HG03196 (cell line): ENCODE data around the gene NUDCD3.

ENCODE experiments used
- ATAC-seq: cut with Tn5 transposase; IDR thresholded peaks from one replicate; pipeline ENCODE4 v1.9.1; 2021; ENCODE audit not compliant: unreplicated experiment

NUDCD3 gene

DNA sequence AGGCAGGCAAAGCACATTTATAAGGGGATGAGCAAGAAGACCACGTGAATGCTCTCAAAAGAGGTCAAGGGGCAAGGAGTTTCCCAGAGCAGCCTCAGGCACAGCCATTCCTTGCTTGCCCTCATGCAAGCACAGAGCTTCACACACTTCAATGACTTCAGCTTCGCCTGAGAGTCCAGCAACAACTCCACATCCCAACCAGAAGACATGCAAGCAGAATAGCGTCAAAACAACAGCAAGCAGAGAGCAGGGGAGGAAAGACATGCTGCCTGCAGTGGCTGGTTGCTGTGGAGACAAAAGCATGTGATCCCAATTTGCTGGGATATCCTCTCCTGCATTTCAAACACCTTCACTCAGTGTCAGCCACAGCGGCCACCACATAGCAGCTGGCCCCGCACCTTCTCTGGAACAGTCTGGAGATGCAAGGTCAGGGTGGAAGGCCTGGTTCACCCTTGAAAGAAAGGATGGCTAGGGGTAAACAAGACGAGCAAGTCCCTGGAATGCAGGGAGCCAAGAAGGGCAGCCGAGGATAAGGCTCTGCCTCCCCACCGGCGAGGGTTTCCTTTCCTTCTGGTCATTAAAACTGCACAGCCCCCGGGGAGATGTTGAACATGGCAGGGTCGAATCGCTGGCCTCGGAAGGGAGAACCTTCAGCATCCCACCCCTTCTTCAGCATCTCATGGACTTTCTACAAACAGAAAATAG, 104.9 kb downstream of the NUDCD3 start:
- no peak for ATAC-seq

DNA sequence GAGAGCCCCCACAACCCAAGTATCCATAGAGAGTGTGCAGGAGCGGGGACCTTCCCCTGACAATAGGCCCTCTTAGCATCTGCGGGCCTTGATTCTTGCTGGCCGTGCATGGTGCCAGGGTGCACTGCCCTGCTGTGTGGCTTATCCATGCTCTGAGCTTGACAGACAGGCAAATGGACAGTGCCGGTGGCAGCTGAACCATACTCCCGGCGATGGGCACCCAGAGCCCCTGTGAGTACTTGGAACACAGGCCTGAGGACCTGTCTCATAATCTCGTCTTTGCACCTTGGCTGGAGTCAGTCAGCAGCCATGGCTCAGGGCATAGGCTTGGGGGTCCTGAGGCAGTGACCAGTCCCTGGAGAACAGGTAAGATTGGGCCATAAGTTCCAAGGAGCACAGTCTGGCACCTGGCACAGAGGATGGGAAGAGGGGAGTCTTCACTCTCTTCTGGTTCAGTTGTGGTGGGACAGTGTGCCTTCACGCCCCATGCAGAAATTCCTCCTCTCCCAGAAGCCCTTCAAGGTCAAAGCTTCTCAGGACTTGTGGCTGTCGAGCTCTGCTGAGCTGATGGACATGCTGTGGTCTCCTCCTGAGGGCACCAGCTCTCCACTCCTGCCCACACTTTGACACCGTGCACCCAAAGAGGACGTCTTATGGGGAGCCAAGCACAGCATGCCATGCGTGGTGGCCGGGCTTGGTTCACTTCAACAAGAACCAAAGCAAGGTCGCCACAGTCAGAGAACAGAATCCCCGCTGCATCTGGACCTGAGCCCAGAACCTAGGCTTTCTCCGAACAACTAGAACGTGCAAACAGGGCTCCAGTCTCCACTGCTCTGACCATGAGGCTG, 105.6 kb downstream of the NUDCD3 start:
- ATAC-seq, result no peak

DNA sequence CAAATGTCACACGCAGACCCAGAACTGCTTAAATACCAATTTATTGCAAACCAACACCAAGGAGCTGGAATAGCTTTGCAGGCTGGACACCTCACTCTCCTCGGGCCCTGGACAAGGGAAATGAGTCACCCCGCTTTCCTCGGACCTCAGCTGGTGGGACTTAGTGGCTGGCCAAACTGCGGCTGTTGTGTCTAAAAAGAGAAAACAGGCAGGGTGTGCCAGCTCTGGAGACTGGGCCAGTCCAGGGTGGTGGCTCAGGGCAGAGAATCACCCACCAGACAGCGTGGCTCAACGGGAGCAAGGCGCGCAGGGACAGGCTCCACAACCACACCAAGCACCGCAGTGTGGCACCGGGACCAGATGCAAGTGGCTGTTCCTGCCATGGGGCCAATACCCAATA, 106.9 kb downstream of the NUDCD3 start:
- ATAC-seq, result no peak

DNA sequence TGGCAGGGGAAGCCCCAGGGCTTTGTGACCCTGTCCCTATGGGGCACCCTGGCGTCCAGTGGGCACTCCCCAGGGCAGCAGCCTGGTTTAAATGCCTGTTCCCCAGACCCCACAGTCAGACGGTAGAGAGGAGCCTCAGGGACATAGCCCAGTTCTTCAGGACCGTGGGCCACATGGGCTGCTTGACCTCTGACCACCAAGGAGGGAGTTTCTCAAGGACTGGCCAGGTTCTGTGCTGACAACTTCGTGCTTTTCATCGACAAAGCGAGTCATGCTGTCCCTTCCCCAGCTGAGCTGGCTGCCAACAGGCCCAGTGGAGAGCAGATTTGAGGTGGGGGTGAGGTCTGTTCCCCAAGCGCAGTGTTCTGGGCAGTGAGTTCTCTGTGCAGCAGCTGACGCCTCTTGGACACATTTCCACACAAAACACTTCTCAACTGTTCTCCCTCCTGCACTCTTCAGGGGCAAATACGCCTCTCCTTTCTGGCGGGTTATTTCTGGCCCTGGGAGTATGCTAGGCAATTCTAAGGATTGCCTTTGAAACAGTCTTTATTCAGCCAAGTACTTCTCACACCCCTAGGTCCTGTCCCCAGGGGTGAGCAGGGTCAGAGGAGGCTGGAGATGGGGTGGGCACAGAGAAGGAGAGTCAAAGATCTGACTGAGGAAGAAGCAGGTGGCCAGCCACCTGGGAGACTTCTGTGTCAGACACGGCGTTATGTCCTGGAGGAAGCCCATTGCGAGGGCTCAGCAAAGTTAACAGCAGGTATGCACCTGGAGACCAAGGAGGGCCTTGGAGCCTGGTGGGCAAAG, 107.8 kb downstream of the NUDCD3 start:
- no peak for ATAC-seq

DNA sequence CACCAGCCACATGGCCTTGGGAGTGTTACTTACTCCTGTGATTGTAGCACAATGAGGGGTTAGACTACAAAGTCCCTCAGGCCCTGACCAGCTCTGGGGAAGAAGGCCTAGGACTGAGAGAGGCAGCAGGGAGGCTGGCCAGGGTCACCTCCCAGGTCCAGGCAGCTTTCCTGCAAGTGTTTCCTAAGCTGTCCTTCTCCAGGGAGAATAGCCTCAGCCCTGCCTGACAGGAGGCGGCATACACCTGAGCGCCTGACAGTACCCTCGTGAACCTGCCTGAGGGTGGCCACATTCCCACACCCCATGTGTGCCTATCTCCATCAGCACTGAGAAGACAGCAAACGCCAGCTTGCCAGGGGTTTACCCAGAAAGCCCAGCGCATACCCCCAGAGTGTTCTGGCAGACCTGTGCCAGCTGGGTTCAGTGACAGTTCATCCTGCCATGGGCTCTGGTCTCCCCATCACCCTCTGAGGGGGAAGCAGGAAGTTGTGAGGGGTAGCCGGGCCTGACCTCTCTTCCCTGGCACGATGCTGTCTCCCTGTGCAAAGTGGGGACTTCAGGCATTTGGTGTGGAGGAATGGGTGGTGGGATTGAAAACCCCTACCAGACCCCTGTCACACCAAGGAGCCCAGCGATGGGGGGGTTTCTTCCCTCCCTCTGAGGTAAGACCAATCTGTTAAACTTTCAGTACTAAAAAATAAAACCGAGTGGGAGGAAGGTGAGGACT, 108.8 kb downstream of the NUDCD3 start:
- no peak for ATAC-seq

DNA sequence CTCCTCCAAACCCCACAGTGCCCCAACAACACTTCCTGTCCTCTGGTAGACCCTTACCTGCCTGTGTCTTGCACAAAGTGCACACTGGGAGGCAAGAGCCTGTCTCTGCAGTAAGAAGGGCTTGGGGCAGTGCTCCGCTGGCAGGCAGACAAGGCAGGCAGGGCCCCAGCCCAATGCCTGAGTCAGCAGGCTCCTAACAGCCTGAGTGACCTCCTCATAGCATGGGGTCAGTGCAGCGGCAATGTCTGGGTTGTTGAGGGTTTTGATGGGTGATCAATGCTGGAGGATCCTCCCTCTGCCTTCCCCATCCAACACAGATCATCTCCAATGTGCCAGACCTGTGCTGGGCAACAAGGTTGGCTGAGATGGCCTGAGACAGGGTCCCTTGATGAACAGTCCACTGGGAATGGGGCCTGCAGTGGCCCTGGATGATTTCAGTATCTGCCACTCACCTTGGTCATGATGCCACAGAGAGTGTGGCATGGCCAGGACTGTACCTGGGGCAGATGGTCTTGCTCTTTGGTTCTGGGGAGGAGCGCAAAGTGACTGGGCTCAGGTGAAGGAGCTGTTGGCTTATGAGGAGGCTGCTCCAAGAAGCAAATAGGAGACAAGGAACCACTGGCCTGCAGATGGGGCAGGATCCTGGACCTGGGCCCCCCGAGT, 109.5 kb downstream of the NUDCD3 start:
- ATAC-seq, result no peak

DNA sequence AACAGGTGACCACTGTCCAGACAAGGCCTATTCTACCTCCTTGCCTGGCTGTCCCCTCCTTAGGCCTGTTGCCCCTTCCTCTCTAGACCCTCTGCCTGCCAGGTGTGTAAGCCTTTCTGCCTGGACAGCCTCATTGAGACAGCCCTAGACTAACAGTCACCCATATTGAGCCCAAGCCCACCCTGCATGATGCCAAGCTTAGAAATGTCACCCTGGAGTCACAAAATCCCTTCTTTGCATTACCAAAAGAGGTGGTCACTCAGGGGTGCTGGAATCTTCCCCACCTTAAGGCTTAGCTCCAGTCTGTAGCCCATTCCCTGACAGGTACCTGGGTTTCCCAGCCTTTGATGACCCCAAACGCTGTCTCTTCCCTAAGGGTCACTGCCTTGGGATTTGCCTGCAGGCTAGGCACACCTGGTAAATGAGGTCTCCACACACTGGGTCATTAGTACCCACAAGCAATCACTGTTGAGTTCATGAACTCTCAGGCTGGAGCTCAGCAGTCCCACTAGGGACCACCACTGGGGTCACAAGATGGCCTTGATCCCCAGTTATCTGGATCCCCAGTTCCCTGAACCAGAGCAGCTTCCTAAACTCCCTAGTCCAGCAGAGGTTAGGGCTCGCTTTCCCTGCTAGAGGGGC, 110.1 kb downstream of the NUDCD3 start:
- ATAC-seq, result no peak

DNA sequence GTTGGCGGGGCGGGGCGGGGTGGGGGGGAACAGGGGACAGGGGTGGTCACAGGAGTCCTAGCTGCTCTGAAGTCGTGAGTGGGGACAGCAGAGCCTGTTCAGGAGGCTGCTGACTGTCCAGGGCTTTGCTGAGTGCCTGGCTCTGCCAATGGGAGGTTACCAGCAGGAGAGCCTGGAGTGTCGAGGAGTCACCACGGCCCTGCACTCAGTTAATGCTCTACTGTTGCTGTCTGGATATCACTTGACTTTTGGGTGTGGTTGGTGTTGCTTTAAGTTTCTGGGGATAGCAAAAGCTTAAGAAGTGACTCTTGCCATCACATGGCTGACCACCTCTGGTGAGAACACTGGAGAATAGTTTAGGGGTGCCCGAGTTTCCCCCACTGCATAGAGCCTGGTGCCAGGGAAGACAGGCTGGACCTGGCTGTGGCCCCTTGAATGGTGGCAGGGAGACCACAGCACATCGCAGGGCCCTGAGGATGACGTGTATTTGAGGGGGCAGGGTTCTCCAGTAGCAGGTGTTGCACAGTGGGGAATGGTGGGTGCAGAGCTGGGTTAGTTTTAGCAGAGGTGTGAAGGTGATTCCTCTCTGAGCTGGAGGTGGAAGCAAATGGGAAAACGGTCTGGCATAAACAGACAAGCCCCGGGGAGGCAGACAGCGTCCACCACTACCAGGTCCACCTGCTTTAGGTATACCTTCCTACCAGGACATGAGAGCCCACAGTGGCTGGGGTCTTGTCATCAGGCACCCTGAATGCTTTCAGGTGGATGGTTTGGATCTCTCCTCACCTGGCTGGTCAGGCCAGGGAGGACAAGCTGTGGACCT, 110.9 kb downstream of the NUDCD3 start:
- ATAC-seq, result no peak

DNA sequence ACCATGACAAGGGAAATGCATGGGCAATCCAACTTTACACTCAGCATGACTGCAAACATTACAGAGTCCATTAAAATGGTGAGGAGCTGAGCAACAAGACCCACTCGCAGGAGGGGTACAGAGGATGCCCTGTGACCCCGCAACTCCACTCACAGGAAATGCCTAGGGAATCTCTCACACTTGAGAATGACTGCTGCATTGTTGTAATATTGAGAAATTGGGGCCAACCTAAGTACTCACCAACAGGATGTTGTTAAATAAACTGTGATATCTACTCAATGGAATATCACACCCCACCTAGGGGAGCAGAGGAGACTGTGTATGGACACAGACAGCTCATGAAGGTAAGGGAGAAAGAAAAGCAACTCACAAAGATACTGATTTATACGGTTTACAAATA, 111.7 kb downstream of the NUDCD3 start:
- no peak for ATAC-seq

DNA sequence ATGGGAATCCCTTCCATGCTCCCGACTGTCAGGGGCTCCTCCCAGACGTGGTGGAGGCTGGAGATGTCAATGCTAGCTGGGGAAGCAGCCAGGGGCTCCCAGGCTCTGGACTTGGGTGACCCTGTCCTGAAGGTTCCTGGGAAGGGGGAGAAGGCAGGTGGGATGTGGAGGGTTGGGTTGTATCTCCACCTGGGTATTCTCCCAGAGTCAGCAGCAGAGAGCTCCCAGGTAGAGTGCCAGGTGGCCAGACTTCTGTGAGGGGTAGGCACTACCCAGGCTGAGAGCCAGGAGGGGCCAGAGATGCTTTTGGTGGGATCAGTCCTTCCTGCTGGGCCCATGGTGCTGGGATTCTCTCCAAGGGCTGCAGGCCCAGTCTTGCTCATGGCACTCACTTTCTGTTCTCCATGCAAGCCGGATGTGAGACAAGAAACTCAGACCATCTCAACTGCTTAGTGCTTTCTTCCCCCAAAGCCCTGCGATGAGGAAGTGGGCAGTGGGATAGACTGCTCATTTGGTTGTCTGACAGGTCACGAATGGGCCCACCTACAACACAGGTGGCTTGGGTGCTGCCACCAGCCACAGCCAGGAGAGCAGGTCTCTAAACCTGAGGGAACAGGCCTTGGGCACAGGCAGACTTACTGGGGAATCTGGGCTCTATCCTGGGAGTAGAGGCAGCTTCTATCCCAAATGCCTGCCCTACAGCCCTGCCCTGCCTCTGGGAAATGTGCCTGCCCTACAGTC, 112.6 kb downstream of the NUDCD3 start:
- peak; percentile 59 for ATAC-seq

DNA sequence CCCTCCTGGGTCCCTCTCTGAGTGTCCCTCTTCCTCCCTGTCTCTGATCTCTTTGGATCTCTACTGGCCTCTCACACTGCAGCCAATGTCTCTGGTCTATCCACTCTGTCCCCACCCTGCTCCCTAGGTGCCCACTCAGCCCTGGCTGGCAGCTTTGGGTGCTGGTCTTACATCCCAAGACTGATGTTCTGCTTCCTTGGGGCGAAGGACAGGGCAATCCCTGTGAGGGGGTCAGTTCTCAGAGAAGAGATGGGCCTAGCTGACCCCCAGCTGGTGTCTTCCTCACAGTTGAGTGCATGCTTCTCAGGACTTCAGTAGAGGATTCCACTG, 113.4 kb downstream of the NUDCD3 start:
- no peak for ATAC-seq

DNA sequence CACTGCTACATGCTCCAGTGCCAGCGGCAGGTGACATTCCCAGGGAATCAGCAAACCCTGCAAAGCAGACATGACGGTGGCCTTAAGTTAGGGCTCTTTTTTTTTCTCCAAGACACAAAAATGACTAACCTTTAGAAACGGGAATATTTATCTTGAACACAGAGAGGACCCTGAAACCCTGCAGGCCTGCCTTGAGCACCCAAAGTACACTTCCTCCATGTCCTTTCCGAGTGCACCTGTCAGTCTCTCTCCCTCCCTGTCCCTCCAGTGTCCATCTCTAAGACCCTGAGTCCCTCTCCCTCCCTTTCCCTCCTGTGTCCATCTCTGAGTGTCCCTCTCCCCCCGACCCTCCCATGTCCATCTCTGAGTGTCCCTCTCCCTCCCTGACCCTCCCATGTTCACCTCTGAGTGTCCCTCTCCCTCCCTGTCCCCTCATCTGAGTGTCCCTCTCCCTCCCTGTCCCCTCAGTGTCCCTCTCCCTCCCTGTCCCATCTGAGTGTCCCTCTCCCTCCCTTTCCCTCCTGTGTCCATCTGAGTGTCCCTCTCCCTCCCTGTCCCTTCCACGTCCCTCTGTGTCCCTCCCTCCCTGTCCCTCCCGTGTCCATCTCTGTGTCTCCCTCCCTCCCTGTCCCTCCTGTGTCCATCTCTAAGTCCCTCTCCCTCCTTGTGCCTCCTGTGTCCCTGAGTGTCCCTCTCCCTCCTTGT, 113.9 kb downstream of the NUDCD3 start:
- ATAC-seq, result no peak

DNA sequence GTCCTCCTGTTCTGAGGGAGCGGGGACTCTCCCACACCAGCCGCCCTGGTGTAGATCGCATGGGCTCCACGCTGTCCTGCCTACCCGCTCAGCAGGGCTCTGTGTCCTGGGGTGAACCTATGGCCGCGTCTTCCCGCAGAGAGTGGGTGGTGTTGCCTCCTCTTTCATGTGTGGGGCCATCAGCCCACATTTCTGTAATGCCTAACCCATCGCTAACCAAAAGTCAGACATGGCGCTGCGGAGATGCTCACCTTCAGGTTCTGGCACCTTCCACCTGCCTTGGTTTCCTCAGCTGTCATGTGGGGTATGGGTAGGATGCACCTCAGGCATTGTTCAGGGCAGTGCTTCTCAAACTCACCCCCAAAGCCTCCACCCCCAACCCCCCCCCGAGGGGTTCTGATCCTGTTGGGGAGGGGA, 114.5 kb downstream of the NUDCD3 start:
- no peak for ATAC-seq

DNA sequence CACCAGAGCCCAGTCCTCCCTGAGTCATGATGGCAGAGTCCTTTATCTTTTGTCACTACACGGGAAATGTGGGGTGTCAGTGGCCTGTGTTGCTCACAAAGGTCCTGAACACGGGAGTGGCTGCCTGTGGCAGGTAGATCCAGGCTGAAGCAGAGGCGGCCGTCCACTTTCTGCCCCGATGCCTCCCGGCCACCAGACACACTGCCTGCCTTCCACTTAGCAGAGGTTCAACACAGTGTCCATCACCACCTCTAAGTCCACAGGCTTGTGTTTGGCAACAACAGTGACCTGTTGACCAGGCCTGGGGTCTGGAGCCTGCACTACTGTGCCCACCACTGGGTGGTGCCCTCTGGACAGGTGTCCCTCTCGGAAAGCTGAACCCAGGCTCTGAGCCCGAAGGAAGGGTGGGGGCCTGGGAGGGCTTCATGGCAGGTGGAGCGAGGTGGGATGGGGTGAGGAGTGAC, 115.2 kb downstream of the NUDCD3 start:
- no peak for ATAC-seq

DNA sequence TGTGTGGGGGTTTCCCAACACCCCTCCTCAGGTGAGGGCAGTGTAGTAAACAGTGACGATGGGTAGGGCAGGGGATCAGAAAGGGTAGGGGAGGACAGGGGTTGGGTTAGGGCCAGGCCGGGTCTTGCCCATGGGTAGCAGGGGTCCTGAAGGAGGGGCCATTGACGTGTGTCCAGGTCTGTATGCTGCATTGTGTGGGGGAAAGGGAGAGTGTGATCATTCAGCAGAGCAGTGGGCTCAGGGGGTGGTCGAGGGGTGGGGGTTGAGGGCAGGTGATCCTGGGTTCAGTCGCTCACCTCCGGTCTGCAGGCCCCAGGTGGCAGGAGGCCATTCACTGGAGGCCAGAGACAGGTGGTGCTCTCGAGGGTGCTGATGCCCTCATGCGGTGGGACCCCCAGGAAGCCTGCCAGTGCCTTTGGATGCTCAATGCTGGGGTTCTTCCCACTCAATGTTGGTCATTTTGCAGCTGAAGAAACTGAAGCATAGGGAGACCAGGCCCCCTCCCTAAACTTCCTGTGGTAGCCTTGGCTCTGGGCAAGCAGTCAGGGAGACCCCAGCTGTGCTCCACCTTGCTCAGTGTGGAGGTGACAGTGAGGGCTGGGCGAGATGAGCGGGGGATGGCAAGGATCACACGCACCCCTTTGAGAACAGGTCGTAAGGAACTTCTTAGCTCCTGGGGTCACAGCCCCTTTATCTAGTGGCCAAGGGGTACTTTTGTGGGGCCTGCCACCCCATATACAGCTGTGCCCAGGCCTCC, 116.3 kb downstream of the NUDCD3 start:
- no peak for ATAC-seq

DNA sequence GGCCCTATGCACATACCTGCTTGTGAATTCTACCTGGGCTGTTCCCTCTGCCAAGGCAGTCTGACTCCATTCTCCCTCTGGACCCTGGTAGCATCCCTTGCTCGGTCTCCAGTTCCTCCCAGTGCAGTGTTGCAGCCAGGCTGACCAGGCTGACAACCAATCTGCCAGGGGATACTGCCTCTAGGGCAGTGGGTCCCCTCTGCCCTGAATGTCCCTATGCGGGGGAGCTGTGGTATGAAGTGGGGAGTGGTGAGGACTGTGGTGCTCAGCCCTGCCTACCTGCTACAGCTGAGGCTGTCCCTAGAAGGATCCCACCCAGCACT, 117.1 kb downstream of the NUDCD3 start:
- ATAC-seq, result no peak
